Measurements from ENCODE around the gene SPATA17. TPM values are rescaled to one million over a fixed set of nuclear protein-coding genes. Genes with fewer than 3 reads are reported as not detected.

The SPATA17 gene
- total RNA-seq, 1 donor from 2014 or later, result 2.9 TPM

DNA sequence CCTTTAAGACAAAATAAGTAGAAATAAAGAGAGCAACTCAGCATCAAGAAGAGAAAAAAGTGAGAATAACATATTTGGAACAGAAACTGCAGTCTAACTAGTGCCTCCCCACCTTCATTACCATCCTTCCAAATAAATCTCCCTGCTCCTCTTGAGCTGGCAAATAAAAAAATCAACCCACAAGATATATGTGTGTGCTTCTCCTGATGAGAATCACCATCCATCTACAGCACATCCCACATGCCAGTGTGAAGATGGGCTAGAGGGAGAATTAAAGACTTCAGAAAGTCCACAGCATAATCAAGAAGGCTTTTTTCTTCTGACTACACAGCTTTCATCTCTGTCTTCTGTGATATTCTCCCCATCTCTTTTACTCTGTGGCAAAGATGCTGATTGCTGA, 244.1 kb downstream of the SPATA17 start:
- Mint-ChIP-seq H3K27ac (no peak overlapping the region), H3K27me3 (ENCODE audit: low read depth) (peaks cover 11% of the 10 kb centered on the region), H3K4me3 (no peak overlapping the region), H3K36me3 (no peaks in the 10 kb centered on the region), H3K4me1 (no peaks in the 10 kb centered on the region), H3K9me3 (no peaks in the 10 kb centered on the region)
- TF ChIP-seq, protein P1, sequence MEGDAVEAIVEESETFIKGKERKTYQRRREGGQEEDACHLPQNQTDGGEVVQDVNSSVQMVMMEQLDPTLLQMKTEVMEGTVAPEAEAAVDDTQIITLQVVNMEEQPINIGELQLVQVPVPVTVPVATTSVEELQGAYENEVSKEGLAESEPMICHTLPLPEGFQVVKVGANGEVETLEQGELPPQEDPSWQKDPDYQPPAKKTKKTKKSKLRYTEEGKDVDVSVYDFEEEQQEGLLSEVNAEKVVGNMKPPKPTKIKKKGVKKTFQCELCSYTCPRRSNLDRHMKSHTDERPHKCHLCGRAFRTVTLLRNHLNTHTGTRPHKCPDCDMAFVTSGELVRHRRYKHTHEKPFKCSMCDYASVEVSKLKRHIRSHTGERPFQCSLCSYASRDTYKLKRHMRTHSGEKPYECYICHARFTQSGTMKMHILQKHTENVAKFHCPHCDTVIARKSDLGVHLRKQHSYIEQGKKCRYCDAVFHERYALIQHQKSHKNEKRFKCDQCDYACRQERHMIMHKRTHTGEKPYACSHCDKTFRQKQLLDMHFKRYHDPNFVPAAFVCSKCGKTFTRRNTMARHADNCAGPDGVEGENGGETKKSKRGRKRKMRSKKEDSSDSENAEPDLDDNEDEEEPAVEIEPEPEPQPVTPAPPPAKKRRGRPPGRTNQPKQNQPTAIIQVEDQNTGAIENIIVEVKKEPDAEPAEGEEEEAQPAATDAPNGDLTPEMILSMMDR (IDR thresholded peaks at IDR 0.05; ENCODE audit: unreplicated experiment), result no peak
- DNase-seq (ENCODE audit: low spot score in 2 of 2, unreplicated experiment in 2 of 2), result no peak

DNA sequence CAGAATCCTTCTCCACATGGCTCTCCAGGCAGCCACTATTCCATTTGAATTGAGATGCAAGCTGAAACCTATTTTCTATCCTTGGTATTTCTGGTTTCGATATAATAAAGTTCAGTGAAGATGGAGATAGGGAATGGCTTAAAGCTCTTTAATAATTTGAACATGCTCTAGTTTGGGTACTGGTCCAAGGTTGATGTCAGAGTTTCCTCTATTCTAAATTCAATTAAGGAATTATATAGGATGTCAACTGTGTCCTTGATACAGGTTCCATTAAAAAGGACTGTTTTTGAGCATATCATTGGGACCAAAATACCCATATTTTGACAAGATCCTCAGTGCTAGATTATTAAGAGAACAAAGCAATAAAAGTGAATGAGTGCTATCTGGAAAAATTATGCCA, 245.3 kb downstream of the SPATA17 start:
- no peak overlapping the region for H3K27ac Mint-ChIP-seq
- DNase-seq (ENCODE audit: low spot score in 2 of 2, unreplicated experiment in 2 of 2), result no peak
- no peaks in the 10 kb centered on the region for H3K36me3 Mint-ChIP-seq
- no peak overlapping the region for H3K4me3 Mint-ChIP-seq
- peaks cover 11% of the 10 kb centered on the region for H3K27me3 Mint-ChIP-seq (ENCODE audit: low read depth)
- peaks cover 4% of the 10 kb centered on the region for H3K4me1 Mint-ChIP-seq
- TF ChIP-seq, protein P1 (IDR thresholded peaks at IDR 0.05; ENCODE audit: unreplicated experiment), result no peak
- no peaks in the 10 kb centered on the region for H3K9me3 Mint-ChIP-seq

DNA sequence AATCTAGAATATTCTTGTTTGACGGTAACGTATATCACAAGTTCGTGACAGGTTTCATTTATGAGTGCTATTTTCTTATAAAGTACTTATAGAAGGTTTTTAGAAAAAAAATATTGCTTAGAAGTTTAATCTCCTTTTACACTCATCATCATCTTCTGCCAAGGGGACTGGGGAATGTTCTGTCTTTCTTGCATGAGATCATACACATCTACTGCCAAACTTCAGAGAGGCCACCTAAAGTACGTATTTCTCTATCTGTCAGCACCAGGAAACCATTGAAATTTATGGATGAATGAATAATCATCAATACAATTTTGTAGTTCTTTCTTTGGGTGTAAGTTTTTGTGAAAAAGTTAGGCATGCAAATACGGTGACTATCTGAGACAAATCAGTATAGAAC, 245.8 kb downstream of the SPATA17 start:
- TF ChIP-seq, protein P1 (IDR thresholded peaks at IDR 0.05; ENCODE audit: unreplicated experiment), result no peak
- H3K27ac Mint-ChIP-seq, result no peak overlapping the region
- no peaks in the 10 kb centered on the region for H3K9me3 Mint-ChIP-seq
- H3K4me3 Mint-ChIP-seq, result no peak overlapping the region
- DNase-seq (ENCODE audit: low spot score in 2 of 2, unreplicated experiment in 2 of 2), result no peak
- no peaks in the 10 kb centered on the region for H3K36me3 Mint-ChIP-seq
- H3K27me3 Mint-ChIP-seq (ENCODE audit: low read depth), result peaks cover 11% of the 10 kb centered on the region
- peaks cover 7% of the 10 kb centered on the region for H3K4me1 Mint-ChIP-seq

DNA sequence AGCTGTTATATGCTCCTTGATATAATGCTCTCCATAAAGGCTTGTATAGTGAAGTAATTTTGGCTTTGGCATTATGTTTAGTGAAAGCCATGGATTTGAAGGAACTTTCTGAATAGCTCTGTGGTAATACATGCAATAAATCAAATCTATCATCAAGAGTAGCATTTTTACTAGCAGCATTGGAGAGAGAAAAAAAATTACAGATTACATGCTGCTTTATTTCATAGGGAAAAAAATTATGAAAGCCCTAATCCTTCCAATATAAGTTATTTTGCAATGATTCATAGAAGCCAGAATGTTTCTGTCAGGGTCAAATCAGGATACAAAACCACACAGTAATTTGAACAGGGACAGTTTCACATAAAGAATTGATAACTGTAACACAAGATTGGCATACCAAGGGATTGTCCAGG, 250.0 kb downstream of the SPATA17 start:
- H3K27me3 Mint-ChIP-seq (ENCODE audit: low read depth), result peaks cover 6% of the 10 kb centered on the region
- no peak for DNase-seq (ENCODE audit: low spot score in 2 of 2, unreplicated experiment in 2 of 2)
- no peak overlapping the region for H3K4me3 Mint-ChIP-seq
- TF ChIP-seq, protein P1 (IDR thresholded peaks at IDR 0.05; ENCODE audit: unreplicated experiment), result no peak
- peaks cover 3% of the 10 kb centered on the region for H3K9me3 Mint-ChIP-seq
- no peaks in the 10 kb centered on the region for H3K36me3 Mint-ChIP-seq
- peaks cover 7% of the 10 kb centered on the region for H3K4me1 Mint-ChIP-seq
- H3K27ac Mint-ChIP-seq, result no peak overlapping the region

DNA sequence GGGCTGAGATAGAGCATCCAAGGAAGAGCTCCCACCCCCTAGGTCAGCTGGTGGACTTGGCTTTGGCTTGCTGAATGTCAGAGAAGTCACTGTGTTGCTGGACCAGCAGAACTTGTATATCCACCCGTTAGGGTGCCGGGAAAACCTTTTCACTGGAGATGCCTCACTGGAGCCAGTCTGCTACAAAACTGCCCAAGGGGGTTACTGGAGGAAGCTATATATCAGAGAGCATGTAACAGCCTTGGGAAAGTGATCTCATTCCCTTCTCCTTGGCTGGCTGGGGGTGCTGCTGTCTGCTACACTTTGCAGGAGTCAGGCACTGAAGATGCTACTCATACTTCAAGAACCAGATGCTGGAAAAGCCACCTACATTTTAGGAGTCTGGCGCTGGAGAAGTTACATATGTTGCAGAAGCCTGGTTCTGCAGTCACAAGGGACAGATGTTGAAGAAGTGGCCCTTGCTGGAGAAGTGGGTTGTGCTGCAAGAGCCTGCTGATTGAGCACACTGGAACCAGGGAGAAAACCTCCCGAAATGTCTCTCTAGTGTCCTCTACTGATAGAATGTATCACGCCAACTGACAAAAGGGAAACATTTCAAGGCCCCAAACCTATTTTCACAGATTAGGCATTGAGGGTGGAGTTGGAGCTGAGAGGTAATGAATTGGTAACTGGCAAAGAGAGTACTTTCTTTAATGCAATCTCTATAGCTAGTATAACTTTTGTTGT, 250.6 kb downstream of the SPATA17 start:
- H3K4me3 Mint-ChIP-seq, result no peak overlapping the region
- H3K27ac Mint-ChIP-seq, result no peak overlapping the region

More for the DNA sequence above, 250.6 kb downstream of the SPATA17 start:
- TF ChIP-seq, protein P1 (IDR thresholded peaks at IDR 0.05; ENCODE audit: unreplicated experiment), result no peak
- Mint-ChIP-seq H3K27me3 (ENCODE audit: low read depth) (peaks cover 6% of the 10 kb centered on the region), H3K36me3 (no peaks in the 10 kb centered on the region), H3K4me1 (peaks cover 7% of the 10 kb centered on the region), H3K9me3 (peaks cover 3% of the 10 kb centered on the region)
- no peak for DNase-seq (ENCODE audit: low spot score in 2 of 2, unreplicated experiment in 2 of 2)
